Activated CD8-positive, alpha-beta memory T cell treated with anti-CD3 and anti-CD28 coated beads, Interleukin-2, amount 50 U/mL, for 1 hour (primary cell): ENCODE data around the gene SRGAP1.

Experiments
- DNase-seq: peaks from one replicate; pipeline ENCODE4 v3.0.0-alpha.2; 2020; ENCODE audit errors: extremely low read depth

The SRGAP1 gene

GRCh38 chr12:63937378-63938316 is 93.1 kb downstream of the SRGAP1 start:
- no peak for DNase-seq

DNA sequence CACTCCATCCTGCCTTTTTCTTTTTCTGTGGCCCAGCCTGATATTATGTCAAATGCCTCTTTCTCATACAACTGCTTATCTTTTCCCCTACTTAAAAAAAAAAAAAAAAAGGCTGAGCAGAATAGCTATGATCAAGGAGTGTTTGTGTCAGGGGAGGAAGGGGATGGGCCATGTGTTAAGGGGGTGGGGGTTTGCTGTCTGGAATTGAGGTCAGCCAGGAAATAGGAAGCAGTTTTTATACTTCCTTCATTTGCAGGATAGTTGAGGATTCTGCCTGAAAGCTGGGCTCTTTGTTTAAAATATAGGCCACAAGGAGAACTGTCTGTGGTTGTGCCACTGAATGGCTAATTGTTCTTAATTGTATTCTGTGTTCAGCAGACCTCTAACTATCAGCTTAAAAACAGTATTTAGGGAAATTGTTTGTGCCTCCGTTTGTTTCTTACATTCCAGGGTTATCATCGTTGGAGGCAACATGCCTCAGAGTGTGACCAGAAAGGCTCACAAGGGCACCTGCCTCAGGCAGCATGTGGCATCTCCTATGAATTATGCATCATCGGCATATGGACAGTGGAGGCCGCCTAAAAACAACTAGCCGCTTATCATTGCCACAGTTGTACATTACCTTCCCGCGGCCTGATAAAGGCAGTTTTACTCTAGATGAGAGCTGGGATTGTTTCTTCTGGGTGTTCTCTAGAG is 96.0 kb downstream of the SRGAP1 start:
- DNase-seq, result no peak

GRCh38 chr12:63941166-63941800 is 96.8 kb downstream of the SRGAP1 start:
- no peak for DNase-seq

DNA sequence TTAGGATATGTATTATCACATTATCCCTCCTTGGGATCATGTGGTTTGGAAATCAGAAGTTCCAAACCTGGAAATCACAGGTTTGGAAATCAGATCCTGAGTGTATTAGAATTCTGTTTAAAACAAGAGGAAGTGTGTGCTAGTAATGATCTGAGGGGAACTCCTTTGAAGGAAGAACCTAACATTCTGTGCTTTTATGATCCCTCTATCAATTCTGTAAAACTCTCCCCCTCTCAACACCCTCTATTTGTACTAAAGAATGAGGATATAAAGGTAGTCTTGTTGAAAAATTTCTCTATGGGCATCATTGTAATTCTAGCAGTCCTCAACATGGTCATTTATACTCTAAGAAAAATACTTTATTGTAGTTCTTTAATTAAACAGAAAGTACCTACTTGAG is 97.4 kb downstream of the SRGAP1 start:
- DNase-seq, result no peak

- no peak for DNase-seq
These were observed 98.2 kb downstream of the SRGAP1 start for GRCh38 chr12:63942464-63943241.

DNA sequence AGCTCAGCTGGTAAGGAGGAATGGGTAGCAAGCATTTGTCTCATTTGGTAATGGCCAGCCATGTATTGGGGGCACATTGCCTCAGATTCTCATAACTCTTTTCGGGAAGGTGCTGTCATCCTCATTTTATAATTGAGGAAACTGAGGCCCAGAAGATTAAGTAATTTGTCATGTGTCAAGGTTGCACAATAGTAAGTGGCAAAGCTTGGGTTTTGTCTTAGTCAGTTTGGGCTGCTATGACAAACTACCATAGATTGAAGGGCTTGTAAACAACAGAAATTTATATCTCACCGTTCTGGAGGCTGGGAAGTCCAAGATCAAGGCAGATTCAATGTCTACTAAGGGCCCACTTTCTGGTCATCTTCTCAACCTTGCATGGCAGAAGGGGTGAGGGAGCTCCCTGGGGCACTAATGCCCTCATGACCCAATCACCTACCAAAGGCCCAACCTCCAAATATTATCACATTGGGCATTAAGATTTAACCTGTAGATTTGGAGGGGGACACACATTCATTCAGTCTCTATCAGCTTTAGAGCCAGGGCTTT is 99.6 kb downstream of the SRGAP1 start:
- DNase-seq, result no peak

GRCh38 chr12:63944586-63945228 is 100.2 kb downstream of the SRGAP1 start:
- no peak for DNase-seq

- DNase-seq, result no peak
These were observed 101.3 kb downstream of the SRGAP1 start for GRCh38 chr12:63945777-63946176.

GRCh38 chr12:63948211-63948610 is 103.7 kb downstream of the SRGAP1 start:
- DNase-seq, result no peak

DNA sequence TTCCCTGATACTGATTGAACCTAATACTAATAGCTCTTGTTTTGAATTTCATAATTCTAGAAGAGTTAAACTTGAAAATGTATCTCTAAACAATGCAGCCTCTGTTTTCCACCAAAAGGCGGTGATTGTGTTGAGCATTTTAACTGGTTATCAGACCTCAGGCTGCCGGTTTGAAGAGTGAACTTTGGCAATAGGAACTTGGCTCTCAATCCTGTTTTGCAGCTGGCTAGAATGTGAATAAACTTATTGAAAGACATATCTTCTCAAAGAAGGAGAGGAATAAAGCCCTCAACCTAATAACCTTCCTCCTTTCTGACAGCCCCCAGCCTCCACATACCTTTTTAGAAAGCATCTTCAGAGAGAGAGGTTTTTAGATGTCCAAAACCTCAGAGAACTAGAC is 105.4 kb downstream of the SRGAP1 start:
- DNase-seq, result no peak

GRCh38 chr12:63952995-63953394 is 108.5 kb downstream of the SRGAP1 start:
- DNase-seq, result no peak

DNA sequence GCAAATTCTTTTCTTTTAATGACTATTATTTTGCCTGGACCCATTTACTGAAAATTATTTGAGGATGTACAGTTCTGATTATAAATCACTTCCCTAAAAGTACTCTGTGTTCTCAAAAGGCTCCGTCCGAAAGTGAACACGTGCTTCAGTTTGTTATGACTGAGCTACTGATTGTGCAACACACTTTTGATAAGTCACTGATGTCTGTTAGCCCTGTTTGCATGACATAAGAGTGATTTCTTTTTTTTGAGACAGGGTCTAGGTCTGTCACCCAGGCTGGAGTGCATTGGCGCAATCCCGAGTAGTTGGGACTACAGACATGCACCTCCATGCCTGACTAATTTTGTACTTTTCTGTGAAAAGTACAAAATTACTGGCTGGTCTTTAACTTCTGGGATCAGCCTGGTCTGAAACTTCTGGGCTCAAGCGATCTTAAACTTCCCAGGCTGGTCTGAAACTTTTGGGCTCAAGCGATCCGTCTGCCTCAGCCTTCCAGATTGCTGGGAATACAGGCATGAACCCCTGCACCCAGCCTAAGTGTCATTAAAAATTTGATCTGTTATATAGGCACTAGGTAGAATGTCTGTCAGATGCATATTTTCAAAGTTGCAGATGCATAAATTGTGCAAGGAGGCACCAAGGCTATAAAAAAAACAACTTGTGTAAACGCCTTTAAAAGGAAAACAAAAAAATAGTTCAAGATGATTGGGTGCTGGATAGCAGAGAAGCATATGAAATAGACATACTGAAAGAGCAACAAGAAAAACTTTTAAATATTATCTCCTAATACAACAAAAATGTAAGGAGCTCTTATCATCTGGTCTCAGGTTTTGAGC is 111.5 kb downstream of the SRGAP1 start:
- DNase-seq, result no peak

DNA sequence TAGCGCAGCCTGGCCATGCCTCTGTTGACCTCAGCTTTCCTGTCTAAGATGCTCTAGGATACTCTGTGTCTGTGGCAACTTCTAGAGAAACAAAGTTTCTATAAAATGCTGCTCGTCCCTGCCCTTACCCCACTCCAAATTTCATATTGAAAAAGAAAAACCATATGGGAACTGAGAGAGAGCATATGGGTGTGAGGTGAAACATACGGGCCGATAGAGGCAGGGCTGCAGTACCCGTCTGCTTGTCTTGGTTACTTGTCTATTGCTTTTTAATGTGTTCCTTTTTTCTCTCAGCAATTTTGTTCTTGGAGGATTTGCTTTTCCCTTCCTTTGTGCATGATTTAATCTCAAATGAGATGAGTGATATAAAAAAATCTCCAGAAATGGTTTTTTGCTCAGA is 113.0 kb downstream of the SRGAP1 start:
- no peak for DNase-seq

DNA sequence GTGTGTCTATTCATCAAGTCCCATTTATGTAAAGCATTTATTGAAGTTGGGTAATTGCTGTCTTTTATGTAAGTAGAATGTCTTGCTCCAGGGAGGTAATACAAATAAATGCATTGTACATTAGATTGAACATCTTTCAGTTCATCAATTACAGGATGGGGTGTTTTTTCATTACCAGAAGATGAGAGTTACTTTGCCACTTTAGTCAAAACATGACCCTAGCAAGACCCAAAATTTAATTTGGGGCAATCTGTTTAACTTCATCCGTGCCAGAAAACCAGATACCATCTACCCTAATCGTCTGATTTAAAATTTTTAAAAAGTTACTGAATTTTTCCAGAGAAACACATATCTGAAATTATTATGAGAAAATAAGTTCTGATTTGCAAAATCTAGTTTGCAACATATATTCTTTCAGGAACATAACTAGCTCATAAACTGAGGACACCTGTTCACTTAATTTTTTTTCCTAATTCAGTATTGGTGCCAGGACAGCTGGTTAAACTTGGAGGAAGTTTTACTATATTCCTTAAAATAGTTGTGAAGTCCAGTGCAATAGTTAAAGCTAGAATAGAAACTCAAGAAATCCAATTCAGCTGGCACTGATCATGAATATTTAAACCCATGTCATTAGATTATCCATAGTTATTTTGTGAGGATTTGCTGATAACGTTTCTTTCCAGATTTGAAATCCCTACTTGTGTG is 114.5 kb downstream of the SRGAP1 start:
- DNase-seq, result no peak

DNA sequence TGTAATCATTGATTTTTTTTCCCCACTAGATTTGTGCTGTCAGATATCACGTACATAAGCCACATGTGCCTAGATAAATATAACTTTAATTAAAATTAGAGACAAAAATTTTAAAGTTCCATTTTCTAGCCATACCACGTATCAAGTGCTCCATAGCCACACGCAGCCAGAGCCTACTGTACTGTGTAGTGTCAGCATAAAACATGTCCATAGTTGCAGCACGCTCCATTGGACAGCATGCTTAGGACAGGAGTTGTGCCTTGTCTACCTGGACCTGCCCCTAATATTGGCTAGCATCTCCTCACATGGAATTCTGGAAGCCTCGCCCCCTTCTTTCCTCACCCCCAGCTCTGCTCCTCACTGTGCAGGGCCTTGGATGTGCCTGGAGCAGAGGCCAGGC is 116.5 kb downstream of the SRGAP1 start:
- DNase-seq, result no peak

DNA sequence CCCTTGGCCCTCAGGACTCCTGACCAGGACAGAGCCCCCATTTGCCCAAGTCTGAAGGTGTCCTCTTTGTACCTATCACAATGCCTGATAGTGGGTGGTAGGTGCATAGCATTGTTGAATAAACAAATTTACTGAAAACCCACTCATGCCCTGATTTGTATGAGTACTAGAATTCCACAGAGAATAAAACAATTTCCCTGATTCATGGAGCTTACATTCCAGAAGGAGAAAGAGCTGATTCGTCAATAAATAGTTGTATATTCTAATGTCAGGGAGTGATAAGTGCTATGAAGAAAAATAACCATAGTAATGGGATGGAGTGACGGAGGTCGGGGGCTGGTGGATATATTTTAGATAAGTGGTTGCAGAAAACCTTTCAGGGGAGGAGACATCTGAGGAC is 117.0 kb downstream of the SRGAP1 start:
- DNase-seq, result no peak

GRCh38 chr12:63963868-63964267 is 119.4 kb downstream of the SRGAP1 start:
- no peak for DNase-seq

GRCh38 chr12:63964301-63964700 is 119.8 kb downstream of the SRGAP1 start:
- DNase-seq, result no peak

GRCh38 chr12:63965936-63966605 is 121.6 kb downstream of the SRGAP1 start:
- no peak for DNase-seq
